Measurements from ENCODE around the gene SPTLC2. TPM values are rescaled to one million over a fixed set of nuclear protein-coding genes. Genes with fewer than 3 reads are reported as not detected.

SPTLC2 gene
- total RNA-seq, 1 donor from 2014 or later: 12.3 TPM

DNA sequence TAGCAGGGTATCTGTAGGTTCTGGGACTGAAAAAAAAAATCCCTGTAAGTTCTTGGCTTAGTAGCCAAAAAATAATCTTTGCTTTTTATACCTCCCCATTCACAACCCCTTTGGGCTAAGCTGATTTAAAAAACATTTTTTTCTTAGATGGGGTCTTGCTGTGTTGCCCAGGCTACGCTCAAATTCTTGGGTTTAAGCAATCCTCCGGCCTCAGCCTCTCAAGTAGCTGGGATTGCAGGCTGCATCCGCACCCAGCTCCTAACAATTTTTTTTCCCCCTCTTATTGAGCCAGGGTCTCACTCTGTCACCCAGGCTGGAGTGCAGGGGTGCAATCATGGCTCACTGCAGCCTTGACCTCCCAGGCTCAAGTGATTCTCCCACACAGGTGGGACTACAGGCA is 108.7 kb downstream of the SPTLC2 start:
- no peaks in the 10 kb centered on the region for H4K20me1 ChIP-seq (ENCODE audit: low read depth)
- no peak overlapping the region for H3K9ac ChIP-seq
- peaks cover 12% of the 10 kb centered on the region for H3K36me3 Mint-ChIP-seq
- no peaks in the 10 kb centered on the region for H3K4me1 Mint-ChIP-seq
- no peak overlapping the region for H3K4me3 Mint-ChIP-seq
- H2AFZ ChIP-seq (replicated peaks): no peak overlapping the region
- no peak for TF ChIP-seq EZH2phosphoT487 (IDR thresholded peaks at IDR 0.05)
- TF ChIP-seq, protein P1, sequence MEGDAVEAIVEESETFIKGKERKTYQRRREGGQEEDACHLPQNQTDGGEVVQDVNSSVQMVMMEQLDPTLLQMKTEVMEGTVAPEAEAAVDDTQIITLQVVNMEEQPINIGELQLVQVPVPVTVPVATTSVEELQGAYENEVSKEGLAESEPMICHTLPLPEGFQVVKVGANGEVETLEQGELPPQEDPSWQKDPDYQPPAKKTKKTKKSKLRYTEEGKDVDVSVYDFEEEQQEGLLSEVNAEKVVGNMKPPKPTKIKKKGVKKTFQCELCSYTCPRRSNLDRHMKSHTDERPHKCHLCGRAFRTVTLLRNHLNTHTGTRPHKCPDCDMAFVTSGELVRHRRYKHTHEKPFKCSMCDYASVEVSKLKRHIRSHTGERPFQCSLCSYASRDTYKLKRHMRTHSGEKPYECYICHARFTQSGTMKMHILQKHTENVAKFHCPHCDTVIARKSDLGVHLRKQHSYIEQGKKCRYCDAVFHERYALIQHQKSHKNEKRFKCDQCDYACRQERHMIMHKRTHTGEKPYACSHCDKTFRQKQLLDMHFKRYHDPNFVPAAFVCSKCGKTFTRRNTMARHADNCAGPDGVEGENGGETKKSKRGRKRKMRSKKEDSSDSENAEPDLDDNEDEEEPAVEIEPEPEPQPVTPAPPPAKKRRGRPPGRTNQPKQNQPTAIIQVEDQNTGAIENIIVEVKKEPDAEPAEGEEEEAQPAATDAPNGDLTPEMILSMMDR (IDR thresholded peaks at IDR 0.05): no peak
- no peaks in the 10 kb centered on the region for H3F3A ChIP-seq (ENCODE audit: low read depth)
- no peaks in the 10 kb centered on the region for H3K27me3 ChIP-seq
- no peak overlapping the region for H3K4me2 ChIP-seq
- H3K9me3 ChIP-seq (ENCODE audit: low read depth): peaks cover 4% of the 10 kb centered on the region
- no peak overlapping the region for H3K27ac ChIP-seq
- H3K36me3 ChIP-seq: no peaks in the 10 kb centered on the region
- no peaks in the 10 kb centered on the region for H3K79me2 ChIP-seq (ENCODE audit: low read depth)
- no peak overlapping the region for H3K4me3 ChIP-seq
- no peaks in the 10 kb centered on the region for H3K4me1 ChIP-seq
- H3K27me3 Mint-ChIP-seq (ENCODE audit: insufficient read depth, low read depth): no peaks in the 10 kb centered on the region
- no peak for DNase-seq (ENCODE audit: low spot score)
- no peak overlapping the region for H3K27ac Mint-ChIP-seq
- no peaks in the 10 kb centered on the region for H3K9me3 Mint-ChIP-seq

DNA sequence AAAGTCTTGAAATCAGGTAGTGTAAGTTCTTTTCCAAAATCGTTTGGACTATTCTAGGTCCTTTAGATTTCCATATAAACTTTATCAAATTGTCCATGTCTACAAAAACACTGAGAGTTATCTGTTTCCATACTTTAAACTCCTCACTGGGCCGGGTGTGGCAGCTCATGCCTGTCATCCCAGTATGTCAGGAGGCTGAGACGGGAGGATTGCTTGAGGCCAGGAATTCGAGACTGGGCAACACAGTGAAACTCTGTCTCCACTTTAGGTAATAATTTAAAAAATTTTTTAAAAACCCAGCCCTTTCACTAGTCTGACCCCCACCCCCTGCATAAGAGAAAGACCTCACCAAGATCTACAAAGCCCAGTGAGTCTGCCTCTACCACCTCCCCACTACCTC is 111.4 kb downstream of the SPTLC2 start:
- Mint-ChIP-seq H3K9me3 (no peaks in the 10 kb centered on the region), H3K4me3 (no peak overlapping the region), H3K27me3 (ENCODE audit: insufficient read depth, low read depth) (peaks cover 2% of the 10 kb centered on the region), H3K4me1 (no peaks in the 10 kb centered on the region), H3K27ac (no peak overlapping the region), H3K36me3 (peaks cover 5% of the 10 kb centered on the region)
- no peaks in the 10 kb centered on the region for H3K79me2 ChIP-seq (ENCODE audit: low read depth)
- H4K20me1 ChIP-seq (ENCODE audit: low read depth): no peaks in the 10 kb centered on the region
- no peak overlapping the region for H3K27ac ChIP-seq
- H3K27me3 ChIP-seq: peaks cover 23% of the 10 kb centered on the region
- H3K36me3 ChIP-seq: no peaks in the 10 kb centered on the region
- no peak overlapping the region for H3K9ac ChIP-seq
- peaks cover 4% of the 10 kb centered on the region for H3K9me3 ChIP-seq (ENCODE audit: low read depth)
- H3F3A ChIP-seq (ENCODE audit: low read depth): no peaks in the 10 kb centered on the region
- DNase-seq (ENCODE audit: low spot score): no peak
- H3K4me2 ChIP-seq: no peak overlapping the region
- H3K4me3 ChIP-seq: no peak overlapping the region
- TF ChIP-seq EZH2 (IDR thresholded peaks at IDR 0.05): no peak
- TF ChIP-seq EZH2phosphoT487 (IDR thresholded peaks at IDR 0.05): no peak
- TF ChIP-seq, protein P1 (IDR thresholded peaks at IDR 0.05): no peak
- H3K4me1 ChIP-seq: no peaks in the 10 kb centered on the region
- no peak overlapping the region for H2AFZ ChIP-seq (replicated peaks)

DNA sequence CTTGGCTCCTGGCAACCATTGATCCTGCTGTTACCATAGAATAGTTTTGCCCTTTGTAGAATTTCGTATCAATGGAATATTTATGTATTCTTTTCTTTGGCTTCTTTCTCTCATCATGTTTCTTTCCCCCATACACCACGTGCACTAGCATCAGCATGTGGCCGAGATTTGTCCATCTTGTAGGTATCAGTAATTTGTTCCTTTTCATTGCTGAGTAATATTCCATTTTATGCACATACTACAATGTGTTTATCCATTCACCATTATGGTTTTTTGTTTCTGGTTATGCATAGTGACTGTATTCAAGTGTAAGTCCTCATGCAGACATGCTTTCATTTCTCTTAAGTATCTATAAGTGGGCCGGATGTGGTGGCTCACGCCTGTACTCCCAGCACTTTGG is 113.3 kb downstream of the SPTLC2 start:
- peaks cover 3% of the 10 kb centered on the region for H3K36me3 Mint-ChIP-seq
- Histone ChIP-seq H2AFZ (replicated peaks) (no peak overlapping the region), H3K27me3 (peaks cover 42% of the 10 kb centered on the region), H3K4me1 (peaks cover 3% of the 10 kb centered on the region), H3K9me3 (ENCODE audit: low read depth) (peaks cover 4% of the 10 kb centered on the region), H3K4me2 (no peak overlapping the region), H3K36me3 (no peaks in the 10 kb centered on the region), H3K27ac (no peak overlapping the region), H3K4me3 (no peak overlapping the region), H3K79me2 (ENCODE audit: low read depth) (no peaks in the 10 kb centered on the region), H4K20me1 (ENCODE audit: low read depth) (no peaks in the 10 kb centered on the region), H3K9ac (no peak overlapping the region), H3F3A (ENCODE audit: low read depth) (no peaks in the 10 kb centered on the region)
- no peak overlapping the region for H3K27ac Mint-ChIP-seq
- H3K9me3 Mint-ChIP-seq: no peaks in the 10 kb centered on the region
- peaks cover 9% of the 10 kb centered on the region for H3K27me3 Mint-ChIP-seq (ENCODE audit: insufficient read depth, low read depth)
- TF ChIP-seq EZH2phosphoT487 (IDR thresholded peaks at IDR 0.05) (no peak), EZH2 (IDR thresholded peaks at IDR 0.05) (no peak)
- TF ChIP-seq, protein P1 (IDR thresholded peaks at IDR 0.05): no peak
- DNase-seq (ENCODE audit: low spot score): no peak
- H3K4me1 Mint-ChIP-seq: no peaks in the 10 kb centered on the region
- no peak overlapping the region for H3K4me3 Mint-ChIP-seq
